Measurements from ENCODE around the gene CELSR1. TPM values are rescaled to one million over a fixed set of nuclear protein-coding genes. Genes with fewer than 3 reads are reported as not detected.

CELSR1 gene
- polyA plus RNA-seq, 4 donors: 4.4 to 27.6 (median 24.8) TPM

- no peak for DNase-seq (ENCODE audit: low read depth in 4 of 4, low spot score in 3 of 4)
These were observed 1.4 kb downstream of the CELSR1 start for GRCh38 chr22:46535876-46536536.

DNA sequence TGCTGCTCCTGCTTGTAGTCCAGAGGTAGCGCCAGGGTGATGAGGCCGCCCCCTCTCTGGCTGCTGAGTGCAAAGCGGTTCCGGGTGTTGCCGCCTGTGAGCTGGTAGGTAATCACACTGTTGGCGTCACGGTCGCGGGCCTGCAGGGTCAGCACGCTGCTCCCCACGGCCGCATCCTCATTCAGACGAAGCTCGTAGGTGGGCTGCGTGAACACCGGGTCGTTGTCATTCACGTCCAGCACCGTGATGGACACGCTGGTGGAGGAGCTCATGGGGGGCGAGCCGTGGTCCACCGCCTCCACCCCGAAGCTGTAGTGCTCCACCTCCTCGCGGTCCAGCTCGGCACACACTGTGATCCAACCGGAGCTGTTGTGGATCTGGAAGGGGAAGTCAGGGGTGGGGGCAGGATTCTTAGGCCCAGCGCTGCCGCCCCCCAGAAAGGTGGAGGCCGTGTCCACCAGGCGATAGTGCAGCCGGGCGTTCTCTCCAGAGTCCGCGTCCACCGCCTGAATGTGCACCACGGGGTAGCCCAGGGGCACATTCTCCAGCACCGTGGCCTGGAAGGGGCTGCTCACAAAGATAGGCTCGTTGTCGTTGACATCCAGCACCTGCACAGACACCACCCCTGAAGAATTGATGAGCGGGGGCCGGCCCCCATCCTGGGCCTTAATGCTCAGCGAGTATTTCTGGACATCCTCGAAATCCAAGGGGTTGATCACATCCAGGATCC, 2.4 kb downstream of the CELSR1 start:
- no peak for DNase-seq (ENCODE audit: low read depth in 4 of 4, low spot score in 3 of 4)

- DNase-seq (ENCODE audit: low read depth in 4 of 4, low spot score in 3 of 4): no peak
These were observed 3.1 kb downstream of the CELSR1 start for GRCh38 chr22:46534177-46534776.

- no peak for DNase-seq (ENCODE audit: low read depth in 4 of 4, low spot score in 3 of 4)
These were observed 4.2 kb downstream of the CELSR1 start for GRCh38 chr22:46533070-46533833.

DNA sequence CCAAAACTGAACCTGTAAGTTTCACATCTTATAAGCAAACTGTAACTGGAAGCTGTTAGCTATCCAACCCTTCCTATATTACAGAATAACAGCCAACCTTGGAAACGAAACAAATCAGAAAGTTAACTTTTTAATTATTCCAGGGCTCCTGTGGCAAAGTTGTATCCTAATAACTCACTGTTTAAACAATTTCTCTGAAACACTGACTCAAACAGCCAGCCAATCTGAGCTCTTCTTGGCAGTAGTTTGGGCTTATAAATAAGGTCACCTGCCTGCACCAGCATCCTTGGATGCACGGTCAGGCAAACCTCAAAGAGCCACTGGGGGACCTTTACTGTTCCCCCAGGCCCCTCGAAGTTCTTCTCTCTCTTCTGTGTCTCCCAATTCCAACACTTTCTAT, 5.0 kb downstream of the CELSR1 start:
- no peak for DNase-seq (ENCODE audit: low read depth in 4 of 4, low spot score in 3 of 4)

DNA sequence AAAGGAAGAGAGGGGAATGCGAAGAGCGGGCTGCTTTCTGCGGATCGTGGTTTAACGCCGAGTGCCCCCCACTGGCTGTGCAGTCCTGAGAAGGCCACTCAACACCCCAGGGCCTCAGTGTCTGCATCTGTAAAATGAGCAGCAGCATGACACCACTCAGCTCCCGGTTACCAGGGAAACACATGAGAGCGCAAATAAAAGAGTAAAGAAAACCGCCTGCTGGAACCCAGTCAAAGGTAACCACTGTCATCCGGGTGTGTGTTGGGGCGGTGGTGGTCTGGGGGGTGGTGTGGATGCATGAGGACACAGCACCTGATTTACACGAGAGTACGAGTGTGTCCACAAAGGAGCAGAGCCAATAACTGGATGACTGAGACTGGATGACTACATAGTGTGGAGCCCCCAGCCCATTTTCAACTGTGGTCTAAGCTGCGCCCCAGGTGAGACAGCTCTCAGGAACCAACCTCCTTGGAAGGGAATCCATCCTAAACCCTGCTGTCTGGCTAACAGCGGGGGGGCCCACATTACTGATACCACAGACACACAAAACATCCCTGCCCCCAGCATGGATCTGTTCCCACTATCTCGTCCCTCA, 5.7 kb downstream of the CELSR1 start:
- DNase-seq (ENCODE audit: low read depth in 4 of 4, low spot score in 3 of 4): no peak

DNA sequence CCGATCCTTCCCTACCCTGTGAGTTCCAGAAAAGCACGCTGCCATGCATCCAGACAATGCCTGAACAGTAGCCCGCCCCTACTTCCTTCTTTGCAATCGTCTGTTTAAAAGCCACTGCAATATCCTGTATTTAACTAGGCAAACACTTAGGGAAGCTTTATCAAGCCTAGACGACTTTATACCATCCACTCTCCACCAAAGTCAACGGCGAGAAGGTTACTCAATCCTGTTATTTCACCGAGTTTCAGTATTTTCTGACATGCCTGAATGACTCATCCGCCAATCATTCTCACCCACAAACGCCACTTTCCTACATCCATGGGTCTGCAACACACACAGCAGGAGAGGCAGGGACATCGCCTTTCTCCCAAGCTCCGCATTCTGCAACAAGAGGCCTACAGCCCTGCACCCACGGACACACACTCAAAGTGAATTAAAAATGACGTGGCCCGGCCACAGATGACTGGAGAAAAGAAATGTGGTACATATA, 9.3 kb downstream of the CELSR1 start:
- no peak for DNase-seq (ENCODE audit: low read depth in 4 of 4, low spot score in 3 of 4)

DNA sequence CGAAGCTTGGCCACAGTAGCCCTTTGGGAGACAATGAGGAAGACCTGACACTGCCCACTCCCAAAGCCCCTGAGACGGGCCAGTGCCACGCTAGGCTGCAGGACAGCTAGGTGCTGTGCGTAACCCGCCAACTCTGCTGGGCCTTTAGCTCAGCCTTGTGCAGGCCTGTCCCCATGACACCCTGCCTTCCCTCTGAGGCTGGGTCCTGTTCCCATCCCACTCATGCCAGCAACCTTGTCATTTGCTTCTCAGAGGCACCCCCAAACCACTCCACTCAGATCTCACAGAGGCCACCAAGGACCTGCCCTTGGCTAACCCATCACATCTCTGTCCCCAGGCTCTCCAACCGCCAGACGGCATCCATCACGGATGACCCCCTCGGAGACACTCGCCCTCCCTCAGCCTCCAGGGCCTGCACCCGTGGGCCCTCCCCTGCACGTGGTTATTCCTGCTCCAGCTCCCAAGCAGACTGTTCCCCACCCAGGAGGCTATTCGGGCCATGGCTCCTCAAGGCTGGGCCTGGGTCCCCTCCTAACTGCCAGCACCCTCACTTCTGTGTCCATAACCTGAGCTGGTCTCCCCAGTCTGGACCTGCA, 11.1 kb downstream of the CELSR1 start:
- no peak for DNase-seq (ENCODE audit: low read depth in 4 of 4, low spot score in 3 of 4)

DNA sequence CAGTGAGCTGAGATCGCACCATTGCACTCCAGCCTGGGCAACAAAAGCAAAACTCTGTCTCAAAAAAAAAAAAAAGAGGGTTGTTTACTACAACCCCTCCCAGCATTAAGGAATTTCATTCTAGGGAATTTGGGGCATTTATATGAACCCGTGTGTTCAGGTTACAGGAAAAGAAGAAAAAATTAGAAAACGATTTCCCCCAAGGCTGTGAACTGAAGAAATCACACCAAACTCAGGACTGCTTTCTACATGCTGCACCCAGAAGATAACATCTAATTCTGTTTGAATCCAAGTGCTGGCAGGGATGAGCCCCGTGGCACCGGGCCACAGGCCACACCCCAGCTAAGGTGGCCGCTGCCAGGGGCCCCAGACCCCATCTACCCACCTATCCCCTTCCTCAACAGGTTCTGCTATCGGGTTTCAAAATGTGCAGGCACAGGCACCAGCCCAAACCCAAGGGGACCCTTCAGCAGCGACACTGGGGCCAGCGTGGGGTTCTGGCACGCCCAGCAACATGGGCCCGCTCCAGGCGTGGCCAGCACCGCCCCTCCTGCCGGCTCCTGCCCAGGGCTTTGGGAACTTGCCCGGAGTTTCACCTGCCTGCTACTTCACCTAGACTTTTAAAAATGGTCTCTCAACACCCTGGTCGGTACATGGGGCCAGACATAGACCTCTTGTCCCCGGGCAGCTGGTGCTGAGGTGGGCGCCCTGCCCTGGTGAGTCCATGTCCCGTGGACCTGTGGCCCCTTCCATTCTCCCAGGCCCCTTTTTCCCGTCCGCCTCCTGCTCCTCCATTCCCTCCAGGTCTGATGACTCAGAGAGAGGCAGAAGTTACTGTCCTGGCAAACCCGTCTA, 11.8 kb downstream of the CELSR1 start:
- DNase-seq (ENCODE audit: low read depth in 4 of 4, low spot score in 3 of 4): no peak

DNA sequence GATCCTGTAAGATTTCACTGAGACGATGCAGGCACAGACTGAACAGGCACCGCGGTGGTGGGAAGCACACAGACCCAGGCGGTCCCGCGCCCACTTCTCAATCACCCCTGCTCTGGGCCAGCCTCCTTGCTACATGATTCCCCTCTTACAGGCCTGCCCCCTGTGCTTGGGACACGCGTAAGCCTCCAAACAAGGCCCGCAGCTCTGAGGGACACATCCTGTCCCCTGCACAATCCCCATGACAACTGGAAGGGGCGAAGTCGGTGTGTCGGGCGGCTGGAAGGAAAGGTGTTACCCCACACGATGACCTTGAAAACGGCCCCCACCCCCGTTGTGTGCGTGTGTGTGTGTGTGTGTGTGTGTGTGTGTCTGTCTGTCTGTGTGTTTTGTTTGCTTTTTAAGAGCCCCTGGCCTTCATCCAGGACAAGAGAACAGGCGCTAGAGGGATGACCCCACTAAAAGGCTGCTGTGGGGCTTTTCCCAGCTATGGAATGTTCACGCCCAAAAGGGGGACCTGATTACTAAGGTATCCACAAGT, 13.1 kb downstream of the CELSR1 start:
- DNase-seq (ENCODE audit: low read depth in 4 of 4, low spot score in 3 of 4): no peak

GRCh38 chr22:46522797-46523196, 14.6 kb downstream of the CELSR1 start:
- DNase-seq (ENCODE audit: low read depth in 4 of 4, low spot score in 3 of 4): no peak

DNA sequence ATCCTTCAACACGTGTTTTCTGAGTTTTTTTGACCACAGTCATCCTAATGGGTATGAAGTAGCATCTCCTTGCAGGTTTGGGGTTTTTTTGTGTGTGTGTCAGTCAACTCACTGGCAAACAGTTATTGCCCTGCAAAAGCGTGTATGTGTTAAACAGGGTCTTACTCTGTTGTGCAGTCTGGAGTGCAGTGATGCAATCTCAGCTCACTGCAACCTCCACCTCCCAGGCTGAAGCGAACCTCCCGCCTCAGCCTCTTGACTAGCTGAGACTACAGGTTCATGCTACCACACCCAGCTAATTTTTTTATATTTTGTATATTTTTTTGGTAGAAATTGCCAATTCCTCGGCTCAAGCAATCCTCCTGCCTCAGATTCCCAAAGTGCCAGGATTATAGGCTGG, 15.4 kb downstream of the CELSR1 start:
- DNase-seq (ENCODE audit: low read depth in 4 of 4, low spot score in 3 of 4): no peak

DNA sequence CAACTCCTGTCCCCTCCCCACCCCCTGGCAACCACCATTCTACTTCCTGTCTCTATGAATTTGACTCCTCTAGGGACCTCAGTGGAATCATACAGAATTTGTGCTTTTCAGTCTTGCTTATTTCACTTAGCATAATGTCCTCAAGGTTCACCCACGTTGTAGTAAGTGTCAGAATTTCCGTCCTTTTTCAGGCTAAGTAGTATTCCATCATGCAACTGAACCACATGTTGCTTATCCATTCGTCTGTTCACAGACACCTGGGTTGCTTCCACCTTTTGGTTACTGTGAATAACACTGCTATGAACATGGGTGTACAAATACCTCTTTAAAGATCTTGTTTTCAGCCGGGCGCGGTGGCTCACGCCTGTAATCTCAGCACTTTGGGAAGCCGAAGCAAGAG, 16.5 kb downstream of the CELSR1 start:
- no peak for DNase-seq (ENCODE audit: low read depth in 4 of 4, low spot score in 3 of 4)

- DNase-seq (ENCODE audit: low read depth in 4 of 4, low spot score in 3 of 4): no peak
These were observed 18.0 kb downstream of the CELSR1 start for GRCh38 chr22:46519377-46519776.

GRCh38 chr22:46518542-46519325, 18.7 kb downstream of the CELSR1 start:
- DNase-seq (ENCODE audit: low read depth in 4 of 4, low spot score in 3 of 4): no peak

DNA sequence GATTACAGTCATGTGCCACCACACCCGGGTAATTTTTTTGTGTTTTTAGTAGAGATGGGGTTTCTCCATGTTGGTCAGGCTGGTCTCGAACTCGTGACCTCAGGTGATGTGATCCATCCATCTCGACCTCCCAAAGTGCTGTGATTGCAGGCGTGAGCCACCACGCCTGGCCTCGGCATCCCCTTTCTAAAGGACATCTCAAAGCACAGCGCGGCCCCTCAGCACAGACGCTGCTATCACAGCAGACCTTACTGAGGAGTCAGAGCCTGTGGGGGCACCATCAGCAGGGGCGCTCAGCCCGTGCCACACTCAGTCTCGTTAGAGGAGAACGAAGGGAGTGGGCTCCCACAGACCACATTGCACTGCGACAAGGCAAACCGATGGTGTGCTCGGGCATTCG, 19.4 kb downstream of the CELSR1 start:
- DNase-seq (ENCODE audit: low read depth in 4 of 4, low spot score in 3 of 4): no peak

DNA sequence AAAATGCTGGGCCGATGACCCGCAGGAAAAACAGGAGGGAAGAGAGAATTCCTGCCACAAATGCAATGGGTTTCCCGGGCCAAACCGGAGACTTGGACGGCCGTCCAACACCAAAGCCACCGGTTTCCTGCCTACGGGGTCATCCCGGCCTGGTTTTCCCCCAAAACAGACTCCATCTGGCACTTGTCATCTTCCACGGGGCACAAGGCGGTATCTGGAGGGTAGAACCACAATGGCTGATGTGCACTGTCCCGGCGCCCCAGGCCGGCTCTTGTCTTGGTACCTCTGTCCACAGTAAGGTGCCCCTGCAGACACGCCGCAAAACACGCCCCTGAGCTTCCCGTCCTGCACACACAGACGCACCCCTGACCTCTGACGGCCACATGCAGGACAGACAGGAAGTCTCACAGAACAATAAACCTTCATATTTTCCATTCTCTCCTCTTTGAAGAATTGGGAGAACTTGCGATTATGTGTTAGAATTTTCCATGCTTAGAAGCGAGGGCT, 20.1 kb downstream of the CELSR1 start:
- DNase-seq (ENCODE audit: low read depth in 4 of 4, low spot score in 3 of 4): no peak

DNA sequence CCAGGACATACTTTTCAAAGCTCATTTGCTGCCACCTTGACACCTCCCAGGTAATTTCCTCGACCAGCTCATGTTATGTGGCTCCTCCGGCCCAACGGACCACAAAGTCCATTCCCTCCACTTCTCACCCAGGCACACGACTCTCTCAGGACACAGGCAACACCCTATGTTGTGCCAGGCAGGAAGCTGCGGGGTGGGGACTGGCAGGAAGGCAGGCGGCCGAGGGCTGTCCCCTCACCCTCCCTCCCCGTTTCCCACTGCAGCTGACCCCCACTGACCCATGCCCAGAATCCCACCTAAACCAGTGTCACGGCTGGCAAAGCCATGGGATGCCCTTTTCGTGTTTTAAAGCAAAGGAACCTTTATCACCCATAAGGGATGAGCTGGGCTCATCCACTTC, 20.8 kb downstream of the CELSR1 start:
- no peak for DNase-seq (ENCODE audit: low read depth in 4 of 4, low spot score in 3 of 4)

Data from left renal pelvis (tissue), 4 donors.